Measurements from ENCODE around the gene KRTAP10-1.

GRCh38 chr21:44527983-44528633 lies 11.9 kb downstream of the KRTAP10-1 start:
- TF ChIP-seq CTCF (conservative IDR thresholded peaks at IDR 0.05; ENCODE audit: low read depth, low read length) (no peak), EZH2 (IDR thresholded peaks at IDR 0.05; ENCODE audit: borderline replicate concordance, low read depth, low read length, poor library complexity, severe bottlenecking) (no peak)

Measured in A673 (cell line).